K562 (cell line): Measurements from ENCODE around the gene CLPSL1. TPM values are rescaled to one million over a fixed set of nuclear protein-coding genes. Genes with fewer than 3 reads are reported as not detected.

Experiments
- ATAC-seq: fragments of 200-7000 bp; cut with Tn5 transposase; 3 replicates; pipeline ENCODE4 v1.9.1; 2020; ENCODE audit warnings: moderate library complexity
- BruUV-seq: library from RNA; stranded (reverse); fragments of 400-500 nt; replicated peaks from 2 replicates; lab custom pipeline; 2021; lab: Mats Ljungman, UMichigan
- CTCF ChIA-PET: fragments of 300-600 bp; formaldehyde crosslinking; extraction: SDS; loops from one replicate; lab custom pipeline; 2021; ENCODE audit warnings: low intra/inter-chr PET ratio; lab: Yijun Ruan, JAX
- POLR2A ChIA-PET: fragments of 300-600, 350-650 bp; sonication (Branson Sonifier 250); formaldehyde crosslinking; extraction: SDS; loops from one replicate; lab custom pipeline; 2021; ENCODE audit warnings: antibody characterized with exemption, inconsistent platforms; lab: Yijun Ruan, JAX
- DNase-seq, 4 experiments: peaks; one replicate each; pipeline versions ENCODE4 v3.0.0 to v3.0.0-alpha.2; 2011 to 2018; ENCODE audit warnings: low spot score in 3 of 4, mixed read lengths in 3 of 4; ENCODE audit errors: extremely low read depth in 1 of 4
- FAIRE-seq: peaks from 2 replicates; lab custom pipeline; 2011; peaks lifted over from hg19 to GRCh38; lab: Jason Lieb, UNC
- H2AFZ ChIP-seq: 2 replicates; pipeline ENCODE4 v1.6.0; 2011; ENCODE audit warnings: low read depth, low read length, control low read depth, inconsistent platforms
- H3K27ac ChIP-seq: fragments of 200-600 bp; 3 replicates; pipeline ENCODE4 v1.8.0; 2011; ENCODE audit warnings: low read depth, mild to moderate bottlenecking, control low read depth, inconsistent platforms, low read length, moderate library complexity, mixed read lengths; ENCODE audit errors: extremely low read depth
- H3K27me3 ChIP-seq, 2 experiments: fragments of 300-600 bp in 1 of 2; 2 replicates in 1 of 2; 3 replicates in 1 of 2; pipeline versions ENCODE4 v1.6.0 to v1.8.0; 2011; ENCODE audit warnings: inconsistent platforms in 2 of 2, low read length in 2 of 2, mild to moderate bottlenecking in 1 of 2, mixed read lengths in 1 of 2, moderate library complexity in 1 of 2; ENCODE audit not compliant: control insufficient read depth in 2 of 2, insufficient read depth in 2 of 2
- H3K36me3 ChIP-seq: fragments of 300-600 bp; 3 replicates; pipeline ENCODE4 v1.8.0; 2011; ENCODE audit warnings: mild to moderate bottlenecking, low read length, inconsistent platforms; ENCODE audit not compliant: control insufficient read depth, insufficient read depth
- H3K4me1 ChIP-seq, 2 experiments: fragments of 200-600 bp in 1 of 2; replicated peaks in 1 of 2; 2 replicates in 1 of 2; 3 replicates in 1 of 2; pipeline versions ENCODE4 v1.5.1 to v1.8.0; 2011; ENCODE audit warnings: inconsistent platforms in 2 of 2, low read length in 2 of 2, mild to moderate bottlenecking in 1 of 2, mixed read lengths in 1 of 2, moderate library complexity in 1 of 2; ENCODE audit not compliant: control insufficient read depth in 2 of 2, insufficient read depth in 2 of 2
- H3K4me2 ChIP-seq: 2 replicates; pipeline ENCODE4 v1.6.1; 2011; ENCODE audit warnings: low read length, control low read depth, inconsistent platforms, mixed read lengths; ENCODE audit not compliant: insufficient read depth
- H3K4me3 ChIP-seq: fragments of 200-600 bp; sonication (generic), shearing (Covaris generic); 2 replicates; pipeline ENCODE4 v1.5.1; 2016; ENCODE audit warnings: control low read depth, inconsistent platforms
- H3K79me2 ChIP-seq: fragments of 200-600 bp; 3 replicates; pipeline ENCODE4 v1.8.0; 2011; ENCODE audit warnings: low read length, inconsistent platforms; ENCODE audit not compliant: control insufficient read depth, insufficient read depth
- H3K9ac ChIP-seq, 2 experiments: 2 replicates each; pipeline versions ENCODE4 v1.6.0 to v1.6.1; 2011; ENCODE audit warnings: low read depth in 2 of 2, low read length in 2 of 2, control low read depth in 1 of 2, inconsistent platforms in 1 of 2, mild to moderate bottlenecking in 1 of 2, mixed read lengths in 1 of 2; ENCODE audit not compliant: insufficient read depth in 1 of 2
- H3K9me1 ChIP-seq: one replicate; pipeline ENCODE4 v1.6.0; 2011; ENCODE audit warnings: inconsistent platforms, mild to moderate bottlenecking, low read length, moderate library complexity; ENCODE audit not compliant: control insufficient read depth, insufficient read depth
- H3K9me3 ChIP-seq: replicated peaks from 2 replicates; pipeline ENCODE4 v1.5.1; 2011; ENCODE audit warnings: low read depth, low read length, inconsistent platforms; ENCODE audit not compliant: control insufficient read depth, insufficient read depth
- H4K20me1 ChIP-seq: replicated peaks from 2 replicates; pipeline ENCODE4 v1.6.1; 2011; ENCODE audit warnings: low read length, inconsistent platforms, mixed read lengths; ENCODE audit not compliant: control insufficient read depth, insufficient read depth
- ARID1B ChIP-seq: fragments of 450-650 bp; IDR thresholded peaks from 2 replicates; pipeline ENCODE4 v1.6.1; 2016; ENCODE audit warnings: antibody characterized with exemption, mild to moderate bottlenecking, inconsistent platforms
- BRF1 ChIP-seq: IDR thresholded peaks from 3 replicates; pipeline ENCODE4 v1.6.1; 2011; ENCODE audit warnings: borderline replicate concordance, mild to moderate bottlenecking; ENCODE audit not compliant: insufficient read length; ENCODE audit errors: extremely low read depth
- CBFA2T3 ChIP-seq: fragments of 450-650 bp; IDR thresholded peaks from 2 replicates; pipeline ENCODE4 v1.6.1; 2017
- CBX3 ChIP-seq, 2 experiments: IDR thresholded peaks; 1 replicate in 1 of 2; 2 replicates in 1 of 2; pipeline ENCODE4 v1.6.1; 2012; ENCODE audit warnings: inconsistent platforms in 2 of 2, low read length in 2 of 2, borderline replicate concordance in 1 of 2, control low read depth in 1 of 2
- CREM ChIP-seq: IDR thresholded peaks from 2 replicates; pipeline ENCODE4 v1.6.1; 2014; ENCODE audit warnings: antibody characterized with exemption, low read depth
- DPF2 ChIP-seq: fragments of 450-650 bp; IDR thresholded peaks from 2 replicates; pipeline ENCODE4 v1.6.1; 2016
- MXD1 ChIP-seq: fragments of 250-450 bp; sonication (Bioruptor Pico); IDR thresholded peaks from 2 replicates; pipeline ENCODE4 v1.8.0; 2021; ENCODE audit warnings: borderline replicate concordance, mild to moderate bottlenecking, moderate library complexity; ENCODE audit not compliant: poor library complexity, severe bottlenecking
- RUNX1 ChIP-seq: sonication (generic); IDR thresholded peaks from 2 replicates; pipeline ENCODE4 v1.6.1; 2016; ENCODE audit warnings: antibody characterized with exemption, low read depth
- SPI1 ChIP-seq: IDR thresholded peaks from 2 replicates; pipeline ENCODE4 v1.6.1; 2011; ENCODE audit warnings: low read depth, low read length, control low read depth, borderline replicate concordance
- TAL1 ChIP-seq: fragments of 450-650 bp; IDR thresholded peaks from 2 replicates; pipeline ENCODE4 v1.6.1; 2016; ENCODE audit warnings: mild to moderate bottlenecking
- TEAD4 ChIP-seq, 2 experiments: sonication (generic) in 1 of 2; formaldehyde crosslinking in 1 of 2; IDR thresholded peaks; 2 replicates each; pipeline versions ENCODE4 v1.6.1 to v1.8.0; 2012 to 2022; ENCODE audit warnings: borderline replicate concordance in 1 of 2, inconsistent platforms in 1 of 2, low read length in 1 of 2, mild to moderate bottlenecking in 1 of 2, missing genetic modification reagents in 1 of 2
- VEZF1 ChIP-seq: fragments of 200-800 bp; sonication (Bioruptor generic); IDR thresholded peaks from 2 replicates; pipeline ENCODE4 v1.6.1; 2017; ENCODE audit warnings: missing genetic modification characterization, missing compliant biosample characterization
- XRCC3 ChIP-seq: fragments of 450-650 bp; IDR thresholded peaks from 2 replicates; pipeline ENCODE4 v1.6.1; 2017; ENCODE audit warnings: mild to moderate bottlenecking, moderate library complexity
- YY1 ChIP-seq, 3 experiments: IDR thresholded peaks; 2 replicates each; pipeline ENCODE4 v1.6.1; 2011; ENCODE audit warnings: low read length in 2 of 3, mild to moderate bottlenecking in 2 of 3, moderate library complexity in 2 of 3, borderline replicate concordance in 1 of 3, control low read depth in 1 of 3, low read depth in 1 of 3; ENCODE audit not compliant: insufficient read depth in 3 of 3, insufficient replicate concordance in 2 of 3, control insufficient read depth in 1 of 3, insufficient read length in 1 of 3; ENCODE audit errors: extremely low read depth in 1 of 3
- ZNF133 ChIP-seq: fragments of 250-450 bp; sonication (Bioruptor Pico); IDR thresholded peaks from 2 replicates; pipeline ENCODE4 v1.4.0; 2020; ENCODE audit warnings: mild to moderate bottlenecking
- ZNF384 ChIP-seq: IDR thresholded peaks from 2 replicates; pipeline ENCODE4 v1.6.1; 2012; ENCODE audit warnings: low read depth, low read length, improper control_type of control experiment
- WGBS: fragments of 100-300 bp; shearing (Covaris generic); methylation state at CpG from one replicate; pipeline ENCODE4 v1.1.6; 2016; ENCODE audit warnings: low coverage, mixed read lengths; ENCODE audit not compliant: insufficient coverage; ENCODE audit errors: missing lambda C conversion rate; 5-methylcytosine and 5-hydroxymethylcytosine counted together
- in situ Hi-C: fragments of 300-500 bp; cut with MboI; formaldehyde crosslinking; loops from 4 replicates; pipeline ENCODE4 v1.15.0; 2018; ENCODE audit warnings: inconsistent platforms, mixed read lengths
- intact Hi-C: fragments of 100-400 bp; cut with micrococcal nuclease; formaldehyde crosslinking; loops from 2 replicates; pipeline ENCODE4 v1.14.2; 2022
- polyA plus RNA-seq, 8 experiments: library from polyadenylated mRNA; depleted of rRNA in 4 of 8; stranded (reverse) in 5 of 8; unstranded in 3 of 8; fragments of >200 nt; fragmentation: Nextera tagmentation in 2 of 8; fragmentation: Illumina TruSeq in 1 of 8; extraction: Ambion mirVana in 2 of 8; extraction: Trizol in 1 of 8; gene quantifications; 2 replicates each; pipeline versions ENCODE4 v1.2.1 to v1.2.3, GENCODE V29; 2011 to 2014; ENCODE audit warnings: inconsistent platforms in 1 of 8, missing spikeins in 1 of 8
- total RNA-seq, 7 experiments: library from RNA; depleted of rRNA in 6 of 7; stranded (reverse); fragments of >200 nt in 6 of 7; fragmentation: Illumina TruSeq in 2 of 7; extraction: Trizol in 2 of 7; gene quantifications; 2 replicates each; pipeline versions ENCODE4 v1.2.1 to v1.2.3, GENCODE V29; 2011 to 2021; ENCODE audit warnings: low replicate concordance in 1 of 7

Gene CLPSL1
- total and polyA plus RNA-seq, 9 of the 15 experiments (the other 6 are each of a cell fraction or from before 2014, with no cell fraction given): not detected

GRCh38 chr6:35739645-35740524 lies 40.9 kb upstream of the CLPSL1 start:
- peaks cover 0 to 8% of the 10 kb centered on the region in 2 experiments; a peak in 1 of 5 replicates for H3K27me3 ChIP-seq
- no peak overlapping the region for H3K4me2 ChIP-seq
- H4K20me1 ChIP-seq: no peaks in the 10 kb centered on the region
- 25% methylated on average over 5 of the region's 5 CpGs for WGBS
- H3K9ac ChIP-seq: no peak overlapping the region
- in situ Hi-C loops (loop anchor here (5.0 kb wide), 3 partner anchors 158 to 443 kb away; partner anchors contain the start of gene DEF6), intact Hi-C loops (loop anchor here (10.0 kb wide), 1 partner anchor 355 kb away; no protein-coding TSS in a partner anchor)
- H3K9me3 ChIP-seq: no peaks in the 10 kb centered on the region
- peak overlapping the region; percentile 64 for H2AFZ ChIP-seq
- DNase-seq: peak in 2 of 4 experiments; percentile 52 to 61
- ChIA-PET CTCF (interaction anchor here (0.6 to 8.4 kb wide), 3 partner anchors 155 to 217 kb away, joined by 3 to 195 read pairs (median 3); no protein-coding TSS in a partner anchor), POLR2A (interaction anchor here (0.5 to 0.7 kb wide), 2 partner anchors 17 to 1000 kb away, joined by 3 to 4 read pairs; no protein-coding TSS in a partner anchor)
- H3K9me1 ChIP-seq: no peaks in the 10 kb centered on the region
- H3K79me2 ChIP-seq: no peaks in the 10 kb centered on the region
- TF ChIP-seq MXD1 (CRISPR knock-in tag) (no peak), DPF2 (0 out of 2 replicates have a peak, but pooled peaks have one; percentile 16), TEAD4 (IDR thresholded peaks at IDR 0.05; ENCODE audit: low read length) (0 out of 2 replicates have a peak, but pooled peaks have one; percentile 24), TEAD4 (CRISPR knock-in tag; IDR thresholded peaks at IDR 0.05; ENCODE audit: borderline replicate concordance) (no peak), RUNX1 (no peak), BRF1 (no peak), CBFA2T3 (peak; percentile 74), VEZF1 (CRISPR knock-in tag) (0 out of 2 replicates have a peak, but pooled peaks have one; percentile 31), CREM (0 out of 2 replicates have a peak, but pooled peaks have one; percentile 4), SPI1 (0 out of 2 replicates have a peak, but pooled peaks have one; percentile 40), ARID1B (peak; percentile 27; the same call in 1 of the 2 replicates), XRCC3 (no peak), TAL1 (peak; percentile 26; the same call in 1 of the 2 replicates), ZNF384 (0 out of 2 replicates have a peak, but pooled peaks have one; percentile 18), CBX3 (IDR thresholded peaks at IDR 0.05; ENCODE audit: borderline replicate concordance in 1 of 2, low read length in 2 of 2) (0 out of 3 replicates have a peak, but pooled peaks of 1 of the 2 experiments have one; percentile 19), ZNF133 (no peak), YY1 (IDR thresholded peaks at IDR 0.05; ENCODE audit: borderline replicate concordance in 1 of 3, control insufficient read depth in 1 of 3, extremely low read depth in 1 of 3, insufficient read depth in 3 of 3, insufficient read length in 1 of 3, insufficient replicate concordance in 2 of 3, low read depth in 1 of 3, low read length in 2 of 3) (peak in 1 of 3 experiments; percentile 27)
- BruUV-seq: no TSS peak
- ATAC-seq: peak; percentile 16; the same call in 1 of the 3 replicates
- H3K36me3 ChIP-seq: no peaks in the 10 kb centered on the region
- H3K27ac ChIP-seq: no peak overlapping the region
- no peak for FAIRE-seq
- H3K4me1 ChIP-seq: peaks cover 6 to 8% of the 10 kb centered on the region in 2 experiments; a peak in 3 of 5 replicates
- no peak overlapping the region for H3K4me3 ChIP-seq
